GM19239 (cell line): Measurements from ENCODE around the gene EPB41L2.

ENCODE experiments used
- DNase-seq: peaks from one replicate; pipeline ENCODE4 v3.0.0; 2011; ENCODE audit warnings: low spot score; ENCODE audit not compliant: insufficient read length
- FAIRE-seq: peaks from 2 replicates; lab custom pipeline; 2011; peaks lifted over from hg19 to GRCh38; lab: Jason Lieb, UNC

The EPB41L2 gene

DNA sequence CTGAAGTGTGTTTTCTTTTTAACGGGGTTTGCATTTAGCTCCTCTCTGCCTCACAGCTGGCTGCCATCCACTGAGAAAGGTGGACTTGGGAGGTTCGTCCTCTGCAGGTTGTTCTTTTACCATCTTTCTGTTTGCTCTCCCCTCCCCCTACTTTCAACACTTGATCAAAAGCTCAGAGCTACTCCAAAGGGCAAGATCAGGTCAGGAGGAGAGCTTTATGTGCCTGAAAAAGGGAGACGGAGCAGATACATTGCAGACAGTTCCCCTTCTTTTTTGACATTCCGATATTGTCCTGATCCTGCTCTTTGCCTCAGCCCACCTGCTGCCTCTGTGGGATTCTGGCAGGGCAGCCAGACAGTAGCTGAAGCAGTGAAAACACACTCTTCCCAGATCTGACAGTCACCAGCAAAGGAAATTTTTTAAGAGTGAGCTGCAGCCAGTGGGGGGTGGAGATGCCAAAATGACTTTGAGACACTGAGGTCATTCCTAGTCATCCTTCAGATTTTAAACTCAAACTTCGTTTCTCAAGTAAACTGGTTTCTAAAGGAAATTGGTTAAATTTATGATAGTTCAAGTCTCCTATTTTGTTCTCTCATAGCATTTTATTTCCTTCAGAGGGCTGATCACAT is 209.4 kb downstream of the EPB41L2 start:
- FAIRE-seq (no peak), DNase-seq (no peak)

DNA sequence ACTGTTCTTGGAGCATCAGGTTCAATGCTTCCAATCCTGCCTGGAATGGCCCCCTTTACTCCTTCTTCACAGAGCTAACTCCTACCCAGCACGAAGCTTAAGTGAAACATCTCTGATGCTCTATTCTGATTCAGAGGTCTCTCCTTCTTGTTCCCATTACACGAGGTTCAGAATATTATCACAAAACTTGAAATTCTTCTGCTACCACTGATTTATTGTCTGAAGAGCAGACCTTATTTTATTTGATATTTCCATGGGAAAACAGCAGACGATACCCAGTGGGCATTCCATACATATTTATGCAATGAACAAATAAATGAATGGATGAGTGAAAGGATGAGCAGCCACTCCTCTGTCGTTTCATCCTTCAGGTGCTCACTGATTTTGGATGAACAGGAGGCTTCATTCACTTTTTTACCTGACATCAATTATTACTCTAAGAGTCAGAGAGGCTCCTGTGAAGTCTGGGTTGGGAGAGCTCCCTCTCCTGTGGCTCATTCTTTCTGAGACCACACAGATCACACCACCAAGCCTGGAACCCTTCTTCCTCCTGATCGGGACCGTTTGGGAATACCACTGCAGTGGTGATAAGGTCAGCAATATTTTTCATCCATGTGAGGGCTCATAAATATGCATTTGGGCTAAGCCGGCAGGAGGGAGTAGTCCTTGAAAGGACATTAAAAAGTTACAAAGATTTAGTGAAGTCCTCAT is 210.0 kb downstream of the EPB41L2 start:
- FAIRE-seq (no peak), DNase-seq (no peak)

DNA sequence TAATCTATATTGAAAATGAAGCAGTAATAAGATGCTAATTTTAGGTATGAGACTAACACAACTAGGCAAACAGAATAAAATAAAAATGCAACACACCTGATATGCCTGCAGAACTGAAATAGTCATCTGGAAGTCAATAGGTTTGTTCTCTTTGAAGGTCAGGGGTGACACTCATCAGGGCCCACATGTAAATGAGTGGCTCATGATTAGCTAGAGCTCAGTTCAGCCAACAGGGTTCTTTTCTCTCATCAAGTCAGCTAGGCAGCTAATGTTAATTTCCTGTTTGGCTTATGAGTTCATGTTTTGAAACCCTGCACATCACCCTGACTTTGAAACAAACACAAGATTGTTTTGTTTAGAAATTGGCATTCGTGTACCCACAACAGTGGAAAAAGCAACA is 212.0 kb downstream of the EPB41L2 start:
- DNase-seq (no peak), FAIRE-seq (no peak)

DNA sequence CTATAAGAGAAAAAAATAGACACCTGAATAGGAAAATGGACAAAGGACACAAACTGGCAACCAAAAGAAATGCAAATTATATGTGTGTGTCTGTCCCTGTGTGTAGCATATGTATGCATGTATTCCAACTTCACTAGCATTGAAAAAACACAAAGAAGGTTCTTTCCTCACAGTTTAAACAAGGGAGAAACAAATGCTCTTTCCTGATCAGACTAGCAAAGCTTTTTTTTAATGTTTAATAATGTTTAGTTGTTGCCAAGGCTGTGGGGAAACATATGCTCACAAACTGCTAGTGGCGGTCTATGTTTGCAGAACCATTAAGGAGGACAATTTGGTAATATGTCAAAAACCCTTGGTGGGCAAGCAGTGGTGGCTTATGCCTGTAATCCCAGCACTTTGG is 213.5 kb downstream of the EPB41L2 start:
- FAIRE-seq (no peak), DNase-seq (no peak)

DNA sequence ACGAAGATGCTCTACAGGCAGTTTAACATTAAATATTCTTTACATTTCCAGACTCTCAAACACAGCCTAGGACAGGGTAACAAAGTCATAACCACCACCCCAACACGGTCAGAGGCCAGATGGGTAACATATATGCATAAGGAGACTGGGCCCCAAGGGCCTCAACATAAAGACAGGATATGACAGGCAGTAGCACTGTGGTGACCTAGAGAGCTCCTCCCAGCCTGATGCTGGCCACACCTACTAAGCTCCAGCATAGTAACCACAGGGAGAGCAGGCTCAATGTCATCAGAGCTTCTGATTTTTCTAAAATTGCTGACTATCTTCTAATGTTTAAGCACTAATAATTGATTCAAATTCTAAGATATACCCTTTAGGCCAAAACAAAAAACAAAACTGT is 214.1 kb downstream of the EPB41L2 start:
- FAIRE-seq (peak; percentile 57), DNase-seq (peak; percentile 12)

DNA sequence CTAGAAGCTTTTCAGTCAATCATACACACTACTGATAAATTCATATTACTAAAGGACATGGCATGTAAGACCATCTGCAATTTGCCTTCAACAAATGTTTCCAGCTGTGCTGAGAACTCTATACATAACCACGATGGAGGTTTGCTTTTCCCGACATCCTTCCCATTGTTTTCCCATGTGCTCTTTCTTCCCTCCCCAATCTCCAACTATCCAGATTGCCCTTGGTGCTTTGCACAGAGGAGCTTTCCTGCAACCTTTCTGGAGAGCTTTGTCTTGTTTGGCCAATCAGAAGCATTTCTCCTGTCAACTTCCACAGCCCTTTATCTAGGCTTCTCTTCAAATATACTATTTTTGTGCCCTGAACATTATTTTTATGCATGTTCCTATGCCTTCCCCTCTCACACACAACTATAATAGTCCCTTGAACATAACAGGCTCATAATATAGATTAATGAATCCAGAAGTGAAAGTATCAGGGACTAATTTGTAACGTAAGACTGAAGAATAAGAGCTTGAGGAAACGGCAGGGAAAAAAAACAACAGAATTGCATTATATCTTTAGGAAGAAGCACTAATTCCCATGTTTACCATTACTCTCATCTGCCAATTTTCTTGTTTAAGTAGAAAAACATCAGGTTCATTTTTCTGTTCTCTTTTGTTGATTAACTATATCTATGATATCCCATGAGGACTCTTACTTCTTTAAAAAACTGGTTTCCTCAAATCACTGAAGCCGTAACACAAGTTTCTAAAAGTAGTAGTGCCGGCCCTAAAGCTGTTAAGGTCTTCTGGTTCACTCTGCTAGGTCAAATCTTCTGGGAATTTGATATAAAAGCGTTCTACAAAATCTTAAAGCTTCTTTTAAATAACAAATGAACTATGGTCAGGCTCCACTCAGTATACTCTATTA is 215.8 kb downstream of the EPB41L2 start:
- FAIRE-seq: peak; percentile 47

DNA sequence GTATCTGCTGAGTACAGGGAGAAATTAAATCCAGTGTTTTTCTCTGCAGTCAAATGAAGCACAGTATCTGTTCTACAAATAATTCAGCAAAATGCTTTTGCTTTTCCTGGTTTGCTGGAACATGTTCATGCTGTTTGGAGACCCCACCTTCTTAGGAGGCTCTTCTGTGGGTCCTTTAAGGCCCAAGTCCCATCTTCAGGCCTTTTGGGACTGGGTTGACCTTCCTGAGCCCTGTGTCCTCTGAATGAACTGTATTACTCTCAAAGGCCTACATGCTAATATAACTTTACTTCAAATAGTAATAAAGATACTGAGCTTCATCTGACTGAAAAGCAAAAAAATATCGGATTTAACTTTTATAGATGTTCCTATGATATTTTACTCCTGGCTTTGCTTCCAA is 216.5 kb downstream of the EPB41L2 start:
- no peak for FAIRE-seq
- DNase-seq: no peak

More for the DNA sequence above, 215.8 kb downstream of the EPB41L2 start:
- no peak for DNase-seq

DNA sequence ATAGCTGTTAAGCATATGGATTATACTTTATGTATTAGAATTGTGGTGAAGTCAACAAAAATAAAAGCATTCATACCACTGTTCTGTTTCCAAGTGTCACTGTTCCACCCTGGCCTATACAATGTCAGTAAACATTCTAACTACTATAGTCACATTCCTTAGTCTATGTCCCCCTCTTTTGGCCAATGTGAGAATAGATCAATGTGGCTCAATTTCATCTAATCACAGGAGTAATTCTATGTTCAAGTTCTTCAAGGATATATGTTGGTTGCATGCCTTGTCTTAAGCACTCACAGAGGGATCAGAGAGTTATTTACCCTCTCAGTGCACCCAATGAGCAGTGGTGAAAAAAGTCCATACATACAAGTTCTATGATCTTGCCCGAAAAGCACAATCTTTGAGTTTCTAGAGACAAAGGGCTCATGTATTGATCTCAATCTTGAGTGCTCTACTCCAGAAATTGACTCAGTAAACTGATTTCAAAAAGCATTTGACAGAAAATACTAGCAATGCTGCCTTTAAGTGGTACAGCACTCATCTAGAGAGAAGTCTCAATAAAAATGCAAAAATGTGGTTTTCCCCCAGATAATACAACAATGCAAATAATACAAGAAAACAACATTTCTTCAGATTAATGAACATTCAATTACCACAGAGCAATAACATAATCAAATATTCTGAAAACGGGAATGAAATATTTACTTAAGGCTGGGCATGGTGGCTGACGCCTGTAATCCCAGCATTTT is 219.3 kb downstream of the EPB41L2 start:
- DNase-seq (peak; percentile 2), FAIRE-seq (peak; percentile 26)

DNA sequence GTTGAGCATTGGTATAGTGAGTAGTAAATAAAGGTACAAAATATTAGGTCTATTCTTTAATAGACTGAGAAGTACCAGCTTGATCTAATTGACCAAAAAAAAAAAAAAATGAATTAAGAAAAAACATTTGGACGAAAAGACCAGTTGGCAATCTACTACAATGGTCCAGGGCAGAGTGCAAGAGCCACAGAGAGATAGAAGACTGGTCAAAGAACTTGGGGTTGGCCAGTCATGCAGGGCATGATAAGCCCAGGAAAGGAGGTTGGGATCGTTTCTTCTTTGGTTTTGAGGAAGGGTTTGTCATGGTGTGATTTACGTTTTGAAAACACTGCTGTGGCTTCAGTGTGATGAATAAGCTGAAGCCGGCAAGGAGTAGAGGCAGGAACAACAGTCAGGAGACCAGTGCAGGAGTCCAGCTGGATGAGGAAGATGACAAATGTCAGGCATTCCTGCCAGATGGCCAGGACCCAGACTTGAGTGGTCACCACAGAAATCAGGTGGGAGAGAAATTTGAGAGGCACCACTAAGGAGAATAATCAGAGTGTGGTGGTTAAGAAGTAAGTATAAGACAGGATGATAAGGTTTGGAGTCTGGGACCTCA is 221.8 kb downstream of the EPB41L2 start:
- no peak for FAIRE-seq
- no peak for DNase-seq

DNA sequence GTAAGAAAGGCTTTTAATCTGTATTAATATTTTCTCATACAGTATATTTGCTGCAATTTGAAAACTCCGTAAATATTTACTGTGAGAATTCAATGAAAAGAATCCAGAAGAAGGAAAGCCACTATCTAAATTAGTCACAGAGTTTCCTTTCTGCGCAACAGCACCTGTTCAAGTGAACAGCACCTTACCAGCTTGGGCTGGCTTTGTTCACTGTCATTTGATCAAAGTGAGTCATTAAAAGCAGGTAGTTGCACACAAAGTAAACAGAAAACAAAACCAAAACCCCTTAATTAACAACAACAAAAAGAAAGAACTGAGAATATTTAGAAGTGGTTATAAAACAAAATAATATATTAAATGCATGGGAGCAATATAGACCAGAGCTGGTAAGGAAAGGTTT is 223.0 kb downstream of the EPB41L2 start:
- DNase-seq: no peak
- FAIRE-seq: no peak

DNA sequence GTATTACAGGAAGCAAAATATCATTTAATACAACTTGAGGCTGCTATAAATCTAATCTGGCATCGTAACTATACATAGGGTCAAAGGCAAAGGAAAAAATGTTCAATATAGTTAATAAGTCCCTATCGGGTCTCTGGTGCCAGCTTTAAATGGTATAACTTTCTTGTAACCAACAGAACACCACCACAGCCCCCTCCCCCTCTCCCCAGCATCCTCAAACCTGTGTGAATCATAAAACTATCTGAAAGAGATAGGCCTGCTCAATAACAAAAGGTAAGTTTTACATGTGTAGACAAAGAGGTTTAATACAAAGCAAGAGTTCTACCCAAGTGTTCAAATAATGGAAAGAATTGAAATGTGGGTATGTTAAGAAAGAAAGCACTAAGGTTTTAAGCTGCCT is 223.7 kb downstream of the EPB41L2 start:
- FAIRE-seq (no peak), DNase-seq (no peak)

DNA sequence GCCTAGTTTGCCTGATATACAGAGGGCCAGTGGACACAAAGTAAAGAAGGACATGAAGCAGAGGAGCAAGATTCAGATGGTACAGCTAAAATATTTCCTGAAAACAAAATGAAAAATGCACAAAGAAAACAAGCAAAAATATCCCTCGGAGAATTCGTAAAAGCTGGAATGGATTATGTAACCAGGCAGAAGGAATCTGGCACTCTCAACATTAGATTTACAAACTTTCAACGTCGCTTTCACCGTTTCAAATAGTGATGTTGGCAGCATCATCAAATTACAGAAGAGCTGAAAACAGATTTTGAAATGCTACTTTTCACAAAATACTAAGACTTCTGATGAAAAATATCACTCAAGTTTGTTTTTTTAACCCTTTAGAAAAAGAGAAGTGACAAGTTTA is 224.1 kb downstream of the EPB41L2 start:
- FAIRE-seq: no peak

DNA sequence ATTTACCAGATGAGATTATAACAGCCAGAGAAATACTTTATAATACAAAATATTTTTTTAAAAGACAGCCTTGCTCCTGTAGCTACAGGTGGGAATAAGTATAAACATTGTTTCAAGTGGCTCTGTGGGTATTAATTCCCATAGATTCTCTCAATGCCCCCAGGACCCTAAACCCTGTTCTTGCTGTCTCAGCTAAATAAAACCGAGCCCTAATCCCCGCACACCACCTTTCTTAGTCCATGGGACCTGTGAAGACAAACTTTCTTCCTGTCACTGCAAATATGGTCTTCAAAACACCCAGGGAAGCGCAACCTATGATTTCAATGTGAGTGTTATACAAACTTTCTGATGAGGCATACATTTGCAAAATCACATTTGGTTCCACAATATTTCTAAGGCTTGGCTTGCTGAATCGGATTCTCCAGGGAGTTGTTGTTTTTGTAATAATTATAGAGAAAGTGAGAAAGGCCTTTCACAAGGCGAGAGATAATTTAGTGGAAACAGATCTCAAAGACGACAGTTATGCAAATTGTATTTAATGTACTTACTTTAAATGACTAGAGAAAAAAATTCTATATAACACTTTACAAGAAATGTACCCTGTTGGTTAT is 224.7 kb downstream of the EPB41L2 start:
- FAIRE-seq (no peak), DNase-seq (no peak)

More for the DNA sequence above, 224.1 kb downstream of the EPB41L2 start:
- DNase-seq: no peak

DNA sequence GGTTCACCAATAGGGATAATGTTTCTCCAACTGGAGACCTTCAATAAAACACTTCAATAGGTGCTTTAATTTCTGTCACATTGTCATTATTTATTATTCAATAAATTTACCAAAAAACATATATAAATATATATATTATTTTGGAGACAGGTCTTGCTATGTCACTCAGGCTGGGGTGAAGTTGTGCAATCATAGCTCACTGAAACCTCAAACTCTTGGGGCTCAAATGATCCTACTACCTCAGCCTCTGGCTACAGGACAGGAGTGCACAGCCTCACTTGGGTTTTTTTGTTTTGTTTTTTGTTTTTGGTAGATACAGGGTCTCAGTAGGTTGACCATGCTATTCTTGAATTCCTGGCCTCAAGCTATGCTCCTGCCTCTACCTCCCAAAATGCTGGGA is 226.0 kb downstream of the EPB41L2 start:
- FAIRE-seq: no peak

DNA sequence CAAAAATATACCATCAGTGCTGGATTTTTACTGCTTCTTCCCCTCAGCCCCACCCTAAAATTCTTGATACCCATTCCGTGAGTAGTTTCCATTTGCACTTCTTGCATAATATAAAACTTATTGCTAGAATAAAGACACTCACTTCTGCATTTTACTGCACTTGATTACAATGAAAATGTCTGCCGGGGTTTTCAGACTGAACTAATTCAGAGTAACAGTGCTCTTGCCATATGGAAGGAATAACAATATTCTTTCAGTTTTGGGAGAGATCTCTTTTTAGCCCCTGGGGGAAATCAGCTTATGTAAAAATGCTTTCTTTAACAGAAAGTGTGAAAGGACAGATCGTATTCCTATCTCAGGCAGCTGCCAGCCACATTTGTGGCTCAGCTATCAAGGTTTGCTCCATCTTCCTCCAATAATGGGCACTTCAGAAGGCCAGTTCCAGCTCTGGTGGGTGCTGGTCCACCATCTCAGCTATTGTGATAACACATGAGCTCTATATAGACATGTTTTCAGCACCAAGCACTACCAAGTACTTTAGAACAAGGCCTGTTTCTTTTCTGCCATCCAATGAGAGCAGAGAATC is 226.9 kb downstream of the EPB41L2 start:
- no peak for FAIRE-seq
- DNase-seq: no peak

More for the DNA sequence above, 226.0 kb downstream of the EPB41L2 start:
- DNase-seq: no peak

DNA sequence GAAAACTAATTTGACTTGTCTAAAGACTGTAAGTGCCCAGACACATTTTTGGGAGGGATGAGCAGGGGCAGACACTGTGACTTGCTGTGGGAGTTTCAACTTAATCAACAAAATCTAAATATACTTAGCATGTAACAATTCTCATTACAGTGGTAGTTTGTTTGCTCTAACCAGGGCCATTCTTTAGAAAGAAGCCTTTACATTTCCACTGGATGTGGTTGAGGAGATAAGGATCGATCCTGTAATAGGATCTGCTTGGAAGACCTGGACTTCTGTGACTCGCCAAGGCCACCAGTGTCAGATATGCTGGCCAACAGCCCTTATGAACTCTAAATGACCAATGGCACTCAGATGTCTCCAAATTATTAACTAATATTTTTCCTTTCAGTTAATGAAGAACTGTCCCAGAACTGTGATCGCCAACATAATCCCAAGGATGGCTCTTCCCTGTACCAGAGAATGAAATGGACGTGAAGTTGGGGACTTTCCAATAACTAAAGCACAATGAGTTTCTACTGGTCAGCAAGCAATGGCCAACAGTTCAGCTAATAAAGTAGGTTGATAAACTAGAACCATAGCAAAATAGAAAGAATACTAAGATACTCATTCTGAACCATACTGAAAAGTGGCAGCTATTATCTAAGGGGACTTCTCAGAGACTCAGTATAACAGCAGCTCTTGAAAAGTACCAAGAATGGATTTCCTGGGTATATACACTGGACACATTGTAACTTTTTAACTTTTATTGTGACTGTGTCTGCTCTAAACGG is 228.4 kb downstream of the EPB41L2 start:
- FAIRE-seq: no peak
- DNase-seq: no peak

DNA sequence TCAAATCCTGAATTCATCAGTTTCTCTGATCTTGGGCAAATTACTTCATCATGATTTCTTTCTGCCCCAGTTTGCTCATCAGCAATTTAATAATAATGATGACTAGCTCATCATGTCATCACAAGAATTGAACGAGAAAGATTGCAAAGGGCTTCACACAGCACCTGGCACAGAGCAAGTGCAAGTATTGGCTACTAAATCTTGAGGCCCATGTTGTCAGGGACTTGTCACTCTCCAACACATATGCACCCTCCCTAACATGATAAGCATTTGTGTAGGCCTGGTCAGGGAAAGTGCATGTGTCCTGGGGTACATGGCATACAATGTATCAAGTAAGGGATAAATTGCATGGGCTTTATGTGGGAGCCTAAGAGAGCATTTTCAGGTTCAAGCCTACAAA is 229.5 kb downstream of the EPB41L2 start:
- no peak for FAIRE-seq
- no peak for DNase-seq

DNA sequence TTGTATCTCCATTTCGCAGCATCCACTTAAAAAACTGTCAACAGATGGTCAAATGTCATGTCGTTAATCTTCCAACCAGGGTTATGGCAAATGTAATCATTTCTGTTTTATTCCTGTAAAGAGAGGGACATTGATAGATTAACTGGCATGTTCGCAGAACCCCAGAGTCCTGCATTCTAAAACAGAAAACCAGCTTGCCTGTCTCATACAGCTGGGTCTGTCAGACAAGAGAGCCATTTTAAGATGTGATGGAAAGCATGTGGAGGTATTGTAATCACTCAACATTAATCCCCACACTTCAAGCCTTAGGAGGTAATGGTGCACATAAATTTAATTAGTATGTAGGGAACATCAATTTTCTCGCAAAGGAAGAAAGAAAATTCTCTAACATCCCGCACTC is 231.4 kb downstream of the EPB41L2 start:
- FAIRE-seq (no peak), DNase-seq (no peak)
